Lower leg skin (tissue), 4 donors: ENCODE measurements around the gene MANEAL. TPM values are rescaled to one million over a fixed set of nuclear protein-coding genes. Genes with fewer than 3 reads are reported as not detected.

Experiments used
- DNase-seq, 2 donors: peaks; one replicate each; pipeline ENCODE4 v3.0.0-alpha.2; 2019; ENCODE audit warnings: low spot score in 2 of 2
- H3K4me3 ChIP-seq: fragments of 200-600 bp; sonication (generic); 2 replicates; pipeline ENCODE4 v1.5.1; 2017; ENCODE audit warnings: mild to moderate bottlenecking, low read depth; ENCODE audit not compliant: poor library complexity, severe bottlenecking
- CTCF ChIP-seq, 3 donors: fragments of 450-650 bp; IDR thresholded peaks; one replicate each; pipeline ENCODE4 v1.5.1; 2016; ENCODE audit warnings: antibody characterized with exemption in 3 of 3, mild to moderate bottlenecking in 3 of 3, moderate library complexity in 2 of 3
- POLR2A ChIP-seq, 2 donors: fragments of 450-650 bp; IDR thresholded peaks; one replicate each; pipeline ENCODE4 v1.6.1; 2016 to 2017; ENCODE audit warnings: antibody characterized with exemption in 2 of 2, mild to moderate bottlenecking in 1 of 2, moderate library complexity in 1 of 2
- WGBS, 2 donors: methylation state at CpG; one replicate each; pipeline ENCODE4 v1.1.5; 2018; 5-methylcytosine and 5-hydroxymethylcytosine counted together
- intact Hi-C: fragments of 100-400 bp; cut with DNase I; formaldehyde crosslinking; loops from one replicate; pipeline ENCODE4 v1.15.0; 2023; ENCODE audit warnings: low total_unique reads
- total RNA-seq, 4 donors: library from RNA; depleted of rRNA; stranded (reverse); fragments of >200 nt; gene quantifications; one replicate each; pipeline ENCODE4 v1.1.0, GENCODE V29; 2016

Gene MANEAL
- total RNA-seq, 4 donors from 2014 or later, result 5.0 to 6.7 (median 6.3) TPM

GRCh38 chr1:37795340-37796125 is 1.9 kb downstream of the MANEAL start:
- WGBS, 2 donors, result 26 to 32% methylated on average over 17 to 22 of the region's 22 CpGs
- no peak for DNase-seq
- intact Hi-C loops, result no loop called here
- no peak overlapping the region for H3K4me3 ChIP-seq
- no peak for TF ChIP-seq CTCF (IDR thresholded peaks at IDR 0.05)
- TF ChIP-seq POLR2A (IDR thresholded peaks at IDR 0.05), result no peak

- H3K4me3 ChIP-seq, result no peak overlapping the region
- TF ChIP-seq CTCF (IDR thresholded peaks at IDR 0.05), result no peak
- no peak for TF ChIP-seq POLR2A (IDR thresholded peaks at IDR 0.05)
- 83 to 92% methylated on average over 3 of the region's 3 CpGs for WGBS, 2 donors
- DNase-seq, result no peak
- intact Hi-C loops, result no loop called here
Observed at GRCh38 chr1:37797750-37798345, 4.2 kb downstream of the MANEAL start.

- TF ChIP-seq CTCF (IDR thresholded peaks at IDR 0.05) (no peak), POLR2A (IDR thresholded peaks at IDR 0.05) (no peak)
- no peak for DNase-seq
- WGBS, 2 donors, result 97 to 100% methylated on average over 1 of the region's 1 CpG
- H3K4me3 ChIP-seq, result no peak overlapping the region
- intact Hi-C loops, result no loop called here
Observed at GRCh38 chr1:37802439-37802838, 8.8 kb downstream of the MANEAL start.

- TF ChIP-seq POLR2A (IDR thresholded peaks at IDR 0.05) (no peak), CTCF (IDR thresholded peaks at IDR 0.05) (no peak)
- intact Hi-C loops, result no loop called here
- peak overlapping the region; percentile 87 for H3K4me3 ChIP-seq
- WGBS, 2 donors, result 10% methylated on average over 9 of the region's 9 CpGs
- no peak for DNase-seq
Observed at GRCh38 chr1:37807220-37807554, 13.5 kb downstream of the MANEAL start.

- peak; percentile 89 to 99 for DNase-seq
- WGBS, 2 donors, result 0 to 1% methylated on average over 9 to 39 of the region's 95 CpGs
- intact Hi-C loops, result no loop called here
- peak within 1 kb of the TSS; percentile 87 for H3K4me3 ChIP-seq
- TF ChIP-seq CTCF (IDR thresholded peaks at IDR 0.05), result no peak
- peak in 1 of 2 donors; percentile 40 for TF ChIP-seq POLR2A (IDR thresholded peaks at IDR 0.05)
Observed at GRCh38 chr1:37807555-37808368, 14.1 kb downstream of the MANEAL start, which contains the start of the genes C1orf122 and YRDC. Gene C1orf122 (plus strand): TSS chr1:37807790. CDS start chr1:37808405, 615 bp downstream. Gene YRDC (minus strand): TSS chr1:37808208. CDS start chr1:37808180, 28 bp downstream.
